ENCODE data around the gene OPTN.
"Not testable (repeated sequence)": the region's sequence is repeated elsewhere in the genome, so short reads cannot be mapped to it uniquely, and the experiment has no call there.

Gene OPTN

GRCh38 chr10:13099666-13100348 lies at the start of gene OPTN:
TSS of gene OPTN (plus strand) at chr10:13100163. CDS start at chr10:13109123, 8,960 bp downstream.
- H3K27ac ChIP-seq (ENCODE audit: low read depth, low read length): peak within 1 kb of the TSS; percentile 91

DNA sequence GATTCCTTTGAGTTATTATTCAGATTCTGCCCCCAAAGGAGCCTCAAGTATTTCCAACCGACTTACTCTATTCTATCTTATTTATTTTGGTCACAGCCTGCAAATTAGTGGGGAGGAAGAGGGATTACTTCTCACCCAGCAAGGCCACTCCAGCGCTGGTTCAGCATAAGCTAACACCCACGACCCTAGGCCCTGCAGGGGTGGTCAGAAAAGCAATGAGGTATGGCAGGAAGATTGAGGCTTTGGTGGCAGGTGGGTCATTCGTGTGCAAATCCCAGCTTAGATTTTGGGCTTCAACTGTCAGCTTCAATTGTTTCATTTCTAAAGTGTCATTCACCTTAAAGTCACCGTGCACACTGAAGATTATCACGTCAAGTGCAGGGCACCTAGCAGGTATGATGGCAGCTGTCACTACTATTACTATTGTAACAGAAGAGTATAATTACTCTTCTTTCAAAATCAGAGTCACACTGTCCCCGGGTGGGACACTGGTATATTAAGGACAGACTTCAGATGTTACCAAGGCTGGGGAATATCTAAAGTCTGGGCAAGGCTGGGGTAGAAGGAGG lies 48.8 kb upstream of the OPTN start:
- Histone ChIP-seq H3K4me1 (ENCODE audit: control insufficient read depth, insufficient read depth, low read length) (no peaks in the 10 kb centered on the region), H3K27ac (ENCODE audit: low read depth, low read length) (no peak overlapping the region), H3K9ac (ENCODE audit: low read length) (no peak overlapping the region), H3K4me3 (ENCODE audit: low read length) (no peak overlapping the region), H3K36me3 (ENCODE audit: control insufficient read depth, insufficient read depth, low read length) (no peaks in the 10 kb centered on the region), H3K27me3 (ENCODE audit: control insufficient read depth, insufficient read depth, low read length) (no peaks in the 10 kb centered on the region)

More at GRCh38 chr10:13099666-13100348, at the start of gene OPTN:
- Histone ChIP-seq H3K4me1 (ENCODE audit: control insufficient read depth, insufficient read depth, low read length) (peaks cover 5% of the 10 kb centered on the region), H3K27me3 (ENCODE audit: control insufficient read depth, insufficient read depth, low read length) (no peaks in the 10 kb centered on the region), H3K4me3 (ENCODE audit: low read length) (peak within 1 kb of the TSS; percentile 95), H3K9ac (ENCODE audit: low read length) (peak within 1 kb of the TSS; percentile 75), H3K36me3 (ENCODE audit: control insufficient read depth, insufficient read depth, low read length) (peaks cover 3% of the 10 kb centered on the region)

- not testable (repeated sequence) for H3K4me1 ChIP-seq (ENCODE audit: control insufficient read depth, insufficient read depth, low read length); H3K27me3 ChIP-seq (ENCODE audit: control insufficient read depth, insufficient read depth, low read length); H3K4me3 ChIP-seq (ENCODE audit: low read length); H3K36me3 ChIP-seq (ENCODE audit: control insufficient read depth, insufficient read depth, low read length); H3K27ac ChIP-seq (ENCODE audit: low read depth, low read length); H3K9ac ChIP-seq (ENCODE audit: low read length)
These were observed 46.8 kb upstream of the OPTN start for GRCh38 chr10:13053208-13053607.

DNA sequence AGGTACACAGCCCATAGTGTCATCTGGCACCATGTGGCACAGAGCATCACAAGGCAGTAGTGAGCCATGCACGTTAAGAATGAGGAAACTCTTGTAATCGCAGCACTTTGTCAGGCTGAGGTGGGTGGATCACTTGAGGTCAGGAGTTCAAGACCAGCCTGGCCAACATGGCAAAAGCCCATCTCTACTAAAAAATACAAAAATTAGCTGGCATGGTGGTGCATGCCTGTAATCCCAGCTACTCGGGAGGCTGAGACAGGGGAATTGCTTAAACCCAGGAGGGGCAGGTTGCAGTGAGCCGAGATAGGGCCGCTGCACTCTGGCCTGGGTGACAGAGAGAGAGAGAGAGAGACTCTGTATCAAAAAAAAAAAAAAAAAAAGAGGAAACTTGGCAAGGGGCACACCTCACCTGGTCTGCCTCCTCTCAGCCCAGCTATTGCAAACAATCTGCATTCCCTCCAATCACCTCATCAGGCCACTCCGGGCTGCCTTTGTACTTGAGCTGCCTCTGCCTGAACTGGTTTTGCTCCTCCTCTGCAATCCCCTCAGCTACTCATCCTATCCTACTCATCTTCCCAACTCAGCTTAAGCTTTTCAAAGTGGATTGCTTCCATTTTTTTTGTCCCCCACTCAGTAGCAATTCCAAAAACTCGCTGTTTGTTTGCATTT lies 46.0 kb upstream of the OPTN start:
- Histone ChIP-seq H3K4me3 (ENCODE audit: low read length) (no peak overlapping the region), H3K27ac (ENCODE audit: low read depth, low read length) (no peak overlapping the region), H3K9ac (ENCODE audit: low read length) (no peak overlapping the region), H3K36me3 (ENCODE audit: control insufficient read depth, insufficient read depth, low read length) (no peaks in the 10 kb centered on the region), H3K4me1 (ENCODE audit: control insufficient read depth, insufficient read depth, low read length) (no peaks in the 10 kb centered on the region), H3K27me3 (ENCODE audit: control insufficient read depth, insufficient read depth, low read length) (no peaks in the 10 kb centered on the region)

DNA sequence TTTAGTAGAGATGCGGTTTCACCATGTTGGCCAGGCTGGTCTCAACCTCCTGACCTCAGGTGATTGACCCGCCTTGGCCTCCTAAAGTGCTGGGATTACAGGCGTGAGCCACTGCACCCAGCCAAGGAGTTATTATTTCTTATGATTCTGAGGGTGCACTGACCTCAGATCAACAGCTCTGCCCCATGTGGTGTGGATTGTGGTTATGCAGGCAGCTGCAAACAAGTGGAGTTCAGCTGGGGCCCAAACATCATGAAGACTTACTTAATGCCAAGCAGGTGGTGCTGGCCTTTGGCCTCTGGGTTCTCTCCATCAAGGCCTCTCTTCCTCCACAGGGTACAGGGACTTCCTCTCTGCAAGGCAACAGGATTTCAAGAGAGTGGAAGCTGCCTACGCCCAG lies 45.1 kb upstream of the OPTN start:
- no peak overlapping the region for H3K27ac ChIP-seq (ENCODE audit: low read depth, low read length)
- no peaks in the 10 kb centered on the region for H3K4me1 ChIP-seq (ENCODE audit: control insufficient read depth, insufficient read depth, low read length)
- H3K36me3 ChIP-seq (ENCODE audit: control insufficient read depth, insufficient read depth, low read length): no peaks in the 10 kb centered on the region
- H3K27me3 ChIP-seq (ENCODE audit: control insufficient read depth, insufficient read depth, low read length): no peaks in the 10 kb centered on the region
- H3K9ac ChIP-seq (ENCODE audit: low read length): no peak overlapping the region
- no peak overlapping the region for H3K4me3 ChIP-seq (ENCODE audit: low read length)

DNA sequence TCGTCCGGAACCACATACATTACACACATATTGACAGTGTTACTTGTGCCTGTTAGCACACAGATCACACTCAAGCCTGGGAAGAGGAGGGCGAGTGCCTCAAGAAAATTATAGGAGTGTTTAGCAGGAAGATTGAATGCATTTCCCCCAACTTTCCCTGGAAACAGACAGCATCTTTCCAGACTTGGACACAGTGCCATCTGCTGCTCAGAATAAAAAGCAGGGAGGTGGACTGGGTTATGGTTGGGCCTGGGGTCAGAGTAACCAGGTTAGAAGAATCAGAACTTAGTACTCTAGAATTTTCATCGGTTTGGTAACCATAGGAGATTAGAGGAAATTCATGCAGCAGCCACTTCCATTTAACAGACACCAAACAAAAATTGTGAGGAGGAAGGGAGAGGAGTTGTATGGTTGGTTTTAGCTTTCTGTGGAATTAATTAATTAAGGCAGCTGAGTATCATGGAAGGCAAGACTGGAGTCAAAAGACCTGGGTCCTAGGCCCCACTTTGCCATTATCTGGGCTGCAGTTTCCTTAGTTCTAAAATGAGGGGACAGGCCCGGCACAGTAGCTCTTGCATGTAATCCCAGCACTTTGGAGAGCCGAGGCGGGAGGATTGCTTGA lies 43.4 kb upstream of the OPTN start:
- Histone ChIP-seq H3K4me3 (ENCODE audit: low read length) (no peak overlapping the region), H3K36me3 (ENCODE audit: control insufficient read depth, insufficient read depth, low read length) (no peaks in the 10 kb centered on the region), H3K9ac (ENCODE audit: low read length) (no peak overlapping the region), H3K27me3 (ENCODE audit: control insufficient read depth, insufficient read depth, low read length) (no peaks in the 10 kb centered on the region), H3K27ac (ENCODE audit: low read depth, low read length) (no peak overlapping the region), H3K4me1 (ENCODE audit: control insufficient read depth, insufficient read depth, low read length) (no peaks in the 10 kb centered on the region)

GRCh38 chr10:13062803-13063202 lies 37.2 kb upstream of the OPTN start:
- no peak overlapping the region for H3K9ac ChIP-seq (ENCODE audit: low read length)
- H3K27me3 ChIP-seq (ENCODE audit: control insufficient read depth, insufficient read depth, low read length): no peaks in the 10 kb centered on the region
- H3K27ac ChIP-seq (ENCODE audit: low read depth, low read length): no peak overlapping the region
- no peak overlapping the region for H3K4me3 ChIP-seq (ENCODE audit: low read length)
- H3K36me3 ChIP-seq (ENCODE audit: control insufficient read depth, insufficient read depth, low read length): no peaks in the 10 kb centered on the region
- no peaks in the 10 kb centered on the region for H3K4me1 ChIP-seq (ENCODE audit: control insufficient read depth, insufficient read depth, low read length)

DNA sequence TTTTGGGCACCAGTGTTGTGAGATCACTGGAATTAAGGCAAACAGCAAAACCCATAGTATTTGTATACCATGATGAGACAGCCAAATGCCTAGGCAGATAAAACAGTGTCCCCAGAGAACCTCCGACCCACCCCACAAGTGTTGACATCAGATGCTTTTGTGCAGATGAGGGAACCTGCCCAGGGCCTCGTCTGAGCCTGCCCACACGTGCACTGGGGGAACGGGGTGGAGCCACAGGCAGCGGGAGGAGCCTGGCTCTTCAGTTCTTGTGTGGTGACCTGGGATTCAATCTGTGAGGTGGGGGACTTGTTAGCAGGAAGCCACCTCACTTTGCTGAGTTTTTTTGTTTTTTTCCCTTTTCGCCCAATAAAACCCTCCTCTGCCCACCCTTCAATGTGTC lies 33.4 kb upstream of the OPTN start:
- no peak overlapping the region for H3K9ac ChIP-seq (ENCODE audit: low read length)
- no peaks in the 10 kb centered on the region for H3K4me1 ChIP-seq (ENCODE audit: control insufficient read depth, insufficient read depth, low read length)
- H3K27ac ChIP-seq (ENCODE audit: low read depth, low read length): no peak overlapping the region

DNA sequence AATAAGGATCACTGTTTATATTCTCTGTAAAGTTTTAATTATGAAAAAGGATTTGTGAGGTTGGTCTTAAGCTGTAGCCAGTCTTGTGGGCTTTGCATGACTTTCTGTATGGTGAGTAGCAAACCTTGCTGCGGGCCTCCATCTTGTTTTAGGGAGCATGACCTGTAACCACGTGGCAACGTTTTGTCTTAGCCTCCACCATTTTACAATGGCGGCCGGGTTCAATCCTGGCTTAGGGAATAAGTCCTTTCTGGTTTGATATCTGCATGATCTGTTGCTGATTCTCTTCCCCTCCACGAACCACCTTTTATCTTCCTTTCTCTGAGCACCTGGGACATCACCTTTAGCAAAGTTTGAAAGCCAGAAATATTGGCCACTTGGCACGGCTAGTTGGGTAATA lies 32.5 kb upstream of the OPTN start:
- no peak overlapping the region for H3K4me3 ChIP-seq (ENCODE audit: low read length)
- H3K27ac ChIP-seq (ENCODE audit: low read depth, low read length): no peak overlapping the region
- H3K27me3 ChIP-seq (ENCODE audit: control insufficient read depth, insufficient read depth, low read length): no peaks in the 10 kb centered on the region
- no peaks in the 10 kb centered on the region for H3K36me3 ChIP-seq (ENCODE audit: control insufficient read depth, insufficient read depth, low read length)
- no peak overlapping the region for H3K9ac ChIP-seq (ENCODE audit: low read length)
- no peaks in the 10 kb centered on the region for H3K4me1 ChIP-seq (ENCODE audit: control insufficient read depth, insufficient read depth, low read length)

More for the DNA sequence above, 33.4 kb upstream of the OPTN start:
- H3K27me3 ChIP-seq (ENCODE audit: control insufficient read depth, insufficient read depth, low read length): no peaks in the 10 kb centered on the region
- no peak overlapping the region for H3K4me3 ChIP-seq (ENCODE audit: low read length)
- H3K36me3 ChIP-seq (ENCODE audit: control insufficient read depth, insufficient read depth, low read length): no peaks in the 10 kb centered on the region

GRCh38 chr10:13068071-13068470 lies 31.9 kb upstream of the OPTN start:
- H3K9ac ChIP-seq (ENCODE audit: low read length): no peak overlapping the region
- H3K4me3 ChIP-seq (ENCODE audit: low read length): no peak overlapping the region
- H3K36me3 ChIP-seq (ENCODE audit: control insufficient read depth, insufficient read depth, low read length): no peaks in the 10 kb centered on the region
- no peaks in the 10 kb centered on the region for H3K27me3 ChIP-seq (ENCODE audit: control insufficient read depth, insufficient read depth, low read length)
- H3K27ac ChIP-seq (ENCODE audit: low read depth, low read length): no peak overlapping the region
- H3K4me1 ChIP-seq (ENCODE audit: control insufficient read depth, insufficient read depth, low read length): no peaks in the 10 kb centered on the region

- Histone ChIP-seq H3K9ac (ENCODE audit: low read length) (no peak overlapping the region), H3K4me1 (ENCODE audit: control insufficient read depth, insufficient read depth, low read length) (no peaks in the 10 kb centered on the region), H3K4me3 (ENCODE audit: low read length) (no peak overlapping the region), H3K36me3 (ENCODE audit: control insufficient read depth, insufficient read depth, low read length) (no peaks in the 10 kb centered on the region), H3K27me3 (ENCODE audit: control insufficient read depth, insufficient read depth, low read length) (no peaks in the 10 kb centered on the region), H3K27ac (ENCODE audit: low read depth, low read length) (no peak overlapping the region)
These were observed 31.5 kb upstream of the OPTN start for GRCh38 chr10:13068484-13068883.

DNA sequence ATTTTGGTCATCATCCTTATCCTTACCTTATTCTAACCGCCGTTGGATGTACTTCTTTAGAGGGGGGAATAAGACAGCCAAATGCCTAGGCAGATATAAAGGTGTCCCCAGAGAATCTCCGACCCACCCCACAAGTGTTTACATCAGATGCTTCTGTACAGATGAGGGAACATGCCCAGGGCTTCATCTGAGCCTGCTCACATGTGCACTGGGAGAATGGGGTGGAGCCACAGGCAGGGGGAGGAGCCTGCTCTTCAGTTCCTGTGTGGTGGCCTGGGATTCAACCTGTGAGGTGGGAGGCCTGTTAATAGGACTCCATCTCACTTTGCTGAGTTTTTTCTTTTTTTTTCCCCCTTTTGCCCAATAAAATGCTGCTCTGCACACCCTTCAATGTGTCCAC lies 27.6 kb upstream of the OPTN start:
- H3K27me3 ChIP-seq (ENCODE audit: control insufficient read depth, insufficient read depth, low read length): no peaks in the 10 kb centered on the region

More for the DNA sequence above, 27.6 kb upstream of the OPTN start:
- H3K4me1 ChIP-seq (ENCODE audit: control insufficient read depth, insufficient read depth, low read length): no peaks in the 10 kb centered on the region
- H3K9ac ChIP-seq (ENCODE audit: low read length): no peak overlapping the region
- no peak overlapping the region for H3K27ac ChIP-seq (ENCODE audit: low read depth, low read length)
- no peak overlapping the region for H3K4me3 ChIP-seq (ENCODE audit: low read length)
- no peaks in the 10 kb centered on the region for H3K36me3 ChIP-seq (ENCODE audit: control insufficient read depth, insufficient read depth, low read length)
